SU-DHL-6 (cell line): ENCODE data around the gene GPR132.

ENCODE experiments used
- H2AFZ ChIP-seq: fragments of 200-600 bp; sonication (generic); 2 replicates; pipeline ENCODE4 v1.6.1; 2014; ENCODE audit warnings: low read depth, mild to moderate bottlenecking, moderate library complexity, mixed read lengths, antibody characterized with exemption, low read length; ENCODE audit not compliant: severe bottlenecking
- H3F3A ChIP-seq: fragments of 200-600 bp; shearing (Covaris generic); 2 replicates; pipeline ENCODE4 v1.6.0; 2016; ENCODE audit warnings: antibody characterized with exemption, mild to moderate bottlenecking; ENCODE audit not compliant: insufficient read depth
- H3K27ac ChIP-seq: fragments of 200-600 bp; sonication (generic); 2 replicates; pipeline ENCODE4 v1.5.1; 2016; ENCODE audit warnings: low read depth, mild to moderate bottlenecking, low read length, moderate library complexity, mixed read lengths
- H3K27me3 ChIP-seq: fragments of 200-600 bp; sonication (generic), shearing (Covaris generic); 2 replicates; pipeline ENCODE4 v1.6.0; 2014; ENCODE audit warnings: mild to moderate bottlenecking, low read length
- H3K36me3 ChIP-seq: fragments of 200-600 bp; sonication (generic); 2 replicates; pipeline ENCODE4 v1.6.1; 2014; ENCODE audit warnings: mild to moderate bottlenecking, low read length, mixed read lengths
- H3K4me2 ChIP-seq: fragments of 300-600, 200-600 bp; shearing (Covaris generic), sonication (generic); 2 replicates; pipeline ENCODE4 v1.6.0; 2014; ENCODE audit warnings: low read length, low read depth, mild to moderate bottlenecking; ENCODE audit not compliant: poor library complexity, severe bottlenecking
- H3K4me3 ChIP-seq: fragments of 200-600 bp; sonication (generic); 2 replicates; pipeline ENCODE4 v1.5.1; 2014; ENCODE audit warnings: antibody characterized with exemption, low read length, mild to moderate bottlenecking, mixed read lengths; ENCODE audit not compliant: insufficient read depth, poor library complexity, severe bottlenecking
- H3K79me2 ChIP-seq: fragments of 200-600 bp; sonication (generic); 2 replicates; pipeline ENCODE4 v1.6.1; 2014; ENCODE audit warnings: mild to moderate bottlenecking, low read length, moderate library complexity; ENCODE audit not compliant: insufficient read depth
- H3K9ac ChIP-seq: fragments of 200-600 bp; sonication (generic); 2 replicates; pipeline ENCODE4 v1.7.0; 2014; ENCODE audit warnings: mild to moderate bottlenecking, low read length
- H3K9me2 ChIP-seq: fragments of 200-600 bp; sonication (generic); replicated peaks from 2 replicates; pipeline ENCODE4 v1.6.1; 2014; ENCODE audit warnings: low read length; ENCODE audit not compliant: insufficient read depth
- H3K9me3 ChIP-seq: fragments of 200-600 bp; sonication (generic); 2 replicates; pipeline ENCODE4 v1.6.1; 2014; ENCODE audit warnings: low read length, mixed read lengths; ENCODE audit not compliant: insufficient read depth
- H4K20me1 ChIP-seq: fragments of 200-600 bp; sonication (generic); 2 replicates; pipeline ENCODE4 v1.6.1; 2014; ENCODE audit warnings: low read depth, mild to moderate bottlenecking, antibody characterized with exemption, low read length, moderate library complexity, mixed read lengths
- EZH2phosphoT487 ChIP-seq: fragments of 200-600 bp; sonication (generic), shearing (Covaris generic); conservative IDR thresholded peaks from 2 replicates; pipeline ENCODE4 v1.6.1; 2018; ENCODE audit warnings: mild to moderate bottlenecking, antibody characterized with exemption, low read length, moderate library complexity, mixed read lengths
- TF ChIP-seq, protein P1 (sequence below): fragments of 200-600 bp; sonication (generic); IDR thresholded peaks from one replicate; pipeline ENCODE4 v1.5.1; 2017; ENCODE audit warnings: antibody characterized with exemption, mild to moderate bottlenecking, low read length, moderate library complexity; ENCODE audit not compliant: insufficient read depth, poor library complexity, severe bottlenecking

The GPR132 gene

DNA sequence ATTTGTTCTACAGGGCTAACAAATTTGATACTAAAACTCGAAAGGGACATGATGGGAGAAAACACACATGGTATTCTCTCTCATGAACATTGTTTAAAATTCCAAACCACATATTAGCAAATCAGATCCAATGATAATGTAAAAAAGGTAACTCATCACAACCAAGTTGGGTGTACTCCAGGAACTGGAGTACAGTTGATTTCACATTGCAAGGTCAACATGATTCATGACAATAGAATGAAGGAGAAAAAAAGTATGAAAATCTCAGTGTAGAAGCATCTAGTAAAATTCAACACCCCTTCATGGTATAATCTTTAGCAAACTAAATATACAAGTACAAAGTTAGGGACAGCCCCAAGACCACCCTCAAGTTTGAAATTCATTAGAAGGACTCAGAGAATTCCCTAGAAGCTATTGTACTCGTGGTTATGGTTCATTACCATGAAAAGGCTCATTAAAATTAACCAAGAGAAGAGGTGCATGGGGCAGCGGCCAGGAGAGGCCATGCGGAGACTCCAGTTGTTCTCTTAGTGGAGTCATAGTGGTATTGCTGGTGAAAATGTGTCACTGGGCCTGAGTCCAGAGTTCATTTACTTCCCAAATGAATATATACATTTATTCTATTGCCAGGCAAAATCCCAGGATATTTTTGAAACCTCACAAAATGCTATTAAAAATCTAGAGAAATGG is 41.3 kb downstream of the GPR132 start:
- Histone ChIP-seq H3K36me3 (peaks cover 7% of the 10 kb centered on the region; the same call in 1 of the 2 replicates), H3K79me2 (peaks cover 24% of the 10 kb centered on the region), H3K4me3 (no peak overlapping the region), H3K27ac (no peak overlapping the region), H3K4me2 (no peak overlapping the region), H4K20me1 (peaks cover 6% of the 10 kb centered on the region; the same call in 1 of the 2 replicates), H3K9me3 (no peaks in the 10 kb centered on the region), H2AFZ (no peak overlapping the region), H3K9me2 (no peaks in the 10 kb centered on the region), H3F3A (0 out of 2 replicates have a peak, but pooled peaks cover 12% of the 10 kb centered on the region), H3K9ac (no peak overlapping the region), H3K27me3 (no peaks in the 10 kb centered on the region)
- TF ChIP-seq, protein P1, sequence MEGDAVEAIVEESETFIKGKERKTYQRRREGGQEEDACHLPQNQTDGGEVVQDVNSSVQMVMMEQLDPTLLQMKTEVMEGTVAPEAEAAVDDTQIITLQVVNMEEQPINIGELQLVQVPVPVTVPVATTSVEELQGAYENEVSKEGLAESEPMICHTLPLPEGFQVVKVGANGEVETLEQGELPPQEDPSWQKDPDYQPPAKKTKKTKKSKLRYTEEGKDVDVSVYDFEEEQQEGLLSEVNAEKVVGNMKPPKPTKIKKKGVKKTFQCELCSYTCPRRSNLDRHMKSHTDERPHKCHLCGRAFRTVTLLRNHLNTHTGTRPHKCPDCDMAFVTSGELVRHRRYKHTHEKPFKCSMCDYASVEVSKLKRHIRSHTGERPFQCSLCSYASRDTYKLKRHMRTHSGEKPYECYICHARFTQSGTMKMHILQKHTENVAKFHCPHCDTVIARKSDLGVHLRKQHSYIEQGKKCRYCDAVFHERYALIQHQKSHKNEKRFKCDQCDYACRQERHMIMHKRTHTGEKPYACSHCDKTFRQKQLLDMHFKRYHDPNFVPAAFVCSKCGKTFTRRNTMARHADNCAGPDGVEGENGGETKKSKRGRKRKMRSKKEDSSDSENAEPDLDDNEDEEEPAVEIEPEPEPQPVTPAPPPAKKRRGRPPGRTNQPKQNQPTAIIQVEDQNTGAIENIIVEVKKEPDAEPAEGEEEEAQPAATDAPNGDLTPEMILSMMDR: no peak
- TF ChIP-seq EZH2phosphoT487: no peak

DNA sequence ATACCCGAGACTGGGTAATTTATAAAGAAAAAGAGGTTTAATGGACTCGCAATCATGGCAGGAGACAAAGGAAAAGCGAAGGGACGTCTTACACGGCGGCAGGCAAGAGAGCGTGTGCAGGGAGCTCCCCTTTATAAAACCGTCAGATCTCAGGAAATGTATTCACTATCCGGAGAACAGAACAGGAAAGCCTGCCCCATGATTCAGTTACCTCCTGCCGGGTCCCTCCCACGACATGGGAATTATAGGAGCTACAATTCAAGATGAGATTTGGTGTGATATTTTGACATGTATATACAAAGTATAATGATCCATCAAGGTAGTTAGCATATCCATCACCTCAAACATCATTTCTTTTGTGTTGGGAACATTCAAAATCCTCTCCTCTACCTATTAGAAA is 42.1 kb downstream of the GPR132 start:
- H3K36me3 ChIP-seq: peaks cover 7% of the 10 kb centered on the region; the same call in 1 of the 2 replicates
- H3F3A ChIP-seq: 0 out of 2 replicates have a peak, but pooled peaks cover 12% of the 10 kb centered on the region
- no peaks in the 10 kb centered on the region for H3K27me3 ChIP-seq
- no peak for TF ChIP-seq EZH2phosphoT487
- TF ChIP-seq, protein P1: no peak
- no peak overlapping the region for H3K9ac ChIP-seq
- no peak overlapping the region for H3K4me3 ChIP-seq
- H3K9me3 ChIP-seq: no peaks in the 10 kb centered on the region
- no peak overlapping the region for H3K4me2 ChIP-seq
- H4K20me1 ChIP-seq: peaks cover 8% of the 10 kb centered on the region; the same call in 1 of the 2 replicates
- no peak overlapping the region for H3K27ac ChIP-seq
- peaks cover 32% of the 10 kb centered on the region for H3K79me2 ChIP-seq
- H3K9me2 ChIP-seq: no peaks in the 10 kb centered on the region
- no peak overlapping the region for H2AFZ ChIP-seq

DNA sequence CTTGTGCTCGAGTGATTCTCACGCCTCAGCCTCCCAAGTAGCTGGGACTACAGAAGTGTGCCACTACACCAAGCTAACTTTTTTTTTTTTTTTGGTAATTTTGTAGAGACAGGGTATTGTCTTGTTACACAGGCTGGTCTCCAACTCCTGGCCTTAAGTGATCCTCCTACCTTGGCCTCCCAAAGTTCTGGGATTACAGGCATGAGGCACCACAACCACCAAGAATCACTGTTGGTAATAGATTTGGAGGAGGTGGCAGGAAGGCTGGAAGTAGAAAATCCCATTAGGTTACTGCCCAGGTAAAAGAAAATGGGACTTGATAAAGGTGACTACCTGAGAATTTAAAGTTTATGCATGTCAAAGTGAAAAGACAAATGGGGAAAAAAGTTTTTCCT is 43.0 kb downstream of the GPR132 start:
- H2AFZ ChIP-seq: no peak overlapping the region
- peaks cover 7% of the 10 kb centered on the region; the same call in 1 of the 2 replicates for H3K36me3 ChIP-seq
- no peaks in the 10 kb centered on the region for H3K9me2 ChIP-seq
- H3K4me2 ChIP-seq: peak overlapping the region; percentile 71
- no peaks in the 10 kb centered on the region for H3K9me3 ChIP-seq
- H4K20me1 ChIP-seq: peaks cover 13% of the 10 kb centered on the region; the same call in 1 of the 2 replicates
- peak overlapping the region; percentile 83 for H3K9ac ChIP-seq
- no peak overlapping the region for H3K27ac ChIP-seq
- TF ChIP-seq EZH2phosphoT487: no peak
- TF ChIP-seq, protein P1: no peak
- peaks cover 41% of the 10 kb centered on the region for H3K79me2 ChIP-seq
- H3K4me3 ChIP-seq: peak overlapping the region; percentile 73
- 0 out of 2 replicates have a peak, but pooled peaks cover 12% of the 10 kb centered on the region for H3F3A ChIP-seq
- no peaks in the 10 kb centered on the region for H3K27me3 ChIP-seq
